ENCODE measurements around the gene TRIM45. TPM values are rescaled to one million over a fixed set of nuclear protein-coding genes. Genes with fewer than 3 reads are reported as not detected.

Gene TRIM45
- total and polyA plus RNA-seq, 7 donors: 3.3 to 25.4 (median 10.9) TPM

DNA sequence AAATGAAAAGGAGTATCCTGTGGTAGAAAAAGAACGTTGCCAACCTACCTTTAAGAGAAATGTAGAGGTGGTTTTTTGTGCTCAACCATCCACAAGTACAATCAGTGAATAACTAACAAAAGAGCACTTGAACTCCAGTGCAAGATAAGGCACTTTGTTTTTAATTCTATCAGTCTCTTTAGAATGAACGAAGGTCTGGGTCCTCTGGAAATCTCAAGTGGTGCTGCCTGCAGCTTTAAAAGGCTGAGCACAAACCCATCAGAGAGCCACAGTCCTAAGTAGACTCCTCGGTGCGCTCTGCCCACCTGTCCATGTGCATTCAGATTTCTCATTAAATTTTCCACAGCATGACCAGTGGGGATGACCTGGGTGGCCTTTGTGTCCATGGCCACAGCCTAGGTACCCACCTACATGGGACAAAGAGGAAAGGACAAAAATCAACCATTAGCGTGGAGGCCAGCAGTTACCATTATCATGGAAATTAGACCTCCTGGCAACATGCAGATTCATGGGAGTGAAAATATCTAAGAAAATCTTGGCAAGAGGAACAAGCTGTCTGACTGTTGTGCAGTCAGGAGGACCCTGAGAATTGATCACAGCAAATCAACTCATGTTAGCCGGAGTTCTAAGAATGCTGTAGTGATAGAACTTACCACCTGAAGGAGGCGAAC lies 9.4 kb downstream of the TRIM45 start:
- no peaks in the 10 kb centered on the region for H3K27me3 ChIP-seq (ENCODE audit: insufficient read depth in 3 of 3, low read length in 2 of 3)
- DNase-seq: no peak
- intact Hi-C loops (cut with DNase I): no loop called here
- TF ChIP-seq, protein P1, sequence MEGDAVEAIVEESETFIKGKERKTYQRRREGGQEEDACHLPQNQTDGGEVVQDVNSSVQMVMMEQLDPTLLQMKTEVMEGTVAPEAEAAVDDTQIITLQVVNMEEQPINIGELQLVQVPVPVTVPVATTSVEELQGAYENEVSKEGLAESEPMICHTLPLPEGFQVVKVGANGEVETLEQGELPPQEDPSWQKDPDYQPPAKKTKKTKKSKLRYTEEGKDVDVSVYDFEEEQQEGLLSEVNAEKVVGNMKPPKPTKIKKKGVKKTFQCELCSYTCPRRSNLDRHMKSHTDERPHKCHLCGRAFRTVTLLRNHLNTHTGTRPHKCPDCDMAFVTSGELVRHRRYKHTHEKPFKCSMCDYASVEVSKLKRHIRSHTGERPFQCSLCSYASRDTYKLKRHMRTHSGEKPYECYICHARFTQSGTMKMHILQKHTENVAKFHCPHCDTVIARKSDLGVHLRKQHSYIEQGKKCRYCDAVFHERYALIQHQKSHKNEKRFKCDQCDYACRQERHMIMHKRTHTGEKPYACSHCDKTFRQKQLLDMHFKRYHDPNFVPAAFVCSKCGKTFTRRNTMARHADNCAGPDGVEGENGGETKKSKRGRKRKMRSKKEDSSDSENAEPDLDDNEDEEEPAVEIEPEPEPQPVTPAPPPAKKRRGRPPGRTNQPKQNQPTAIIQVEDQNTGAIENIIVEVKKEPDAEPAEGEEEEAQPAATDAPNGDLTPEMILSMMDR (IDR thresholded peaks at IDR 0.05): no peak
- H3K9me3 ChIP-seq: no peaks in the 10 kb centered on the region
- WGBS, 3 donors: 83 to 86% (median 85%) methylated on average over 7 of the region's 7 CpGs
- peaks cover 10% of the 10 kb centered on the region for H3K4me1 ChIP-seq
- no peak for ATAC-seq
- H3K36me3 ChIP-seq (ENCODE audit: insufficient read depth in 1 of 2, low read depth in 1 of 2): peaks cover 8 to 95% of the 10 kb centered on the region in 2 donors
- no peak overlapping the region for H3K4me3 ChIP-seq
- peak overlapping the region; percentile 54 for H3K27ac ChIP-seq

DNA sequence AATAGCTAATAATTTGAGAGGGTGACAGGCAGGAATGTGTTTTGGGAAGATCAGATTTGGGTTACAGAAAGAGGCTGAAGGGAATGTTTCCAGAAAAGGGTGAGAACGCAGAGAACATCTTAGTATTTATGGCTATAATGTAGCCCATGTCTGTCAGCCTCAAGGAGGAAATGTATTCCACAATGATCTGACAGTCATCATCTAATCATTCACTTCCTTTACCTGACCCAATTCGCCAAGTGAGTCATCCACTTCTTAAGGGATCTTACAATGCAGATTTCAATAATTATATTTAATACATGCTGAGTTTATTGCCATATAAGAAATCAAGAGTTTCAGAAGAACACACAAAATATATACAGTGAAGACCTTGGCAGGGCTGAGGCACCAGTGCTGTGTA lies 10.8 kb downstream of the TRIM45 start:
- DNase-seq (no peak), ATAC-seq (peak in 1 of 4 donors; percentile 59)
- Histone ChIP-seq H3K27me3 (ENCODE audit: insufficient read depth in 3 of 3, low read length in 2 of 3) (no peaks in the 10 kb centered on the region), H3K36me3 (ENCODE audit: insufficient read depth in 1 of 2, low read depth in 1 of 2) (peaks cover 8 to 91% of the 10 kb centered on the region in 2 donors), H3K4me1 (peaks cover 3% of the 10 kb centered on the region), H3K9me3 (no peaks in the 10 kb centered on the region), H3K4me3 (no peak overlapping the region), H3K27ac (peak overlapping the region; percentile 54)
- TF ChIP-seq, protein P1 (IDR thresholded peaks at IDR 0.05): no peak
- WGBS, 3 donors: 88 to 92% (median 90%) methylated on average over 2 of the region's 2 CpGs
- intact Hi-C loops (cut with DNase I): loop anchor here in 1 of 2 donors (2.0 kb wide), 1 partner anchor 14 kb away; no protein-coding TSS in a partner anchor

DNA sequence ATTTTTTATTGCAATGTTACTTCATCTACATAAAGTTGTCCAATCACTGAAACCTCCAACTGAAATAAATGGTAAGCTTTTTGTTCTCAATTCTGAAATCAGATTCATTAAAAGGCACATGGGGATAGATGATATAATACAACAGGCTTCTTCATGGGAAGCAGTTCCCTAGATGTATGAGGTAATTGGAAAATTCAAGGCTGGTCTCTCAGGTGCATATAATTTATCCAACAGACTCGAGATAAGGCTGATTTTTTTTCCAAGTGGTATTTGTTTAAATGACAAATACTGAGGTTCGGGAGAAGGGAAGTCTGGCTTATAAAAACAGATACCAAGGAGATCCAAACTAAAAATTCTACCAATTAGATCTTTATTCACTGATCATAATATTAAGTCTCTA lies 14.2 kb downstream of the TRIM45 start:
- DNase-seq (no peak), ATAC-seq (no peak)
- intact Hi-C loops (cut with DNase I): no loop called here
- Histone ChIP-seq H3K27ac (no peak overlapping the region), H3K4me3 (no peak overlapping the region), H3K36me3 (ENCODE audit: insufficient read depth in 1 of 2, low read depth in 1 of 2) (peaks cover 8 to 73% of the 10 kb centered on the region in 2 donors), H3K4me1 (no peaks in the 10 kb centered on the region), H3K9me3 (no peaks in the 10 kb centered on the region), H3K27me3 (ENCODE audit: insufficient read depth in 3 of 3, low read length in 2 of 3) (no peaks in the 10 kb centered on the region)
- WGBS, 3 donors: 80 to 90% (median 84%) methylated on average over 2 of the region's 2 CpGs
- TF ChIP-seq, protein P1 (IDR thresholded peaks at IDR 0.05): no peak

DNA sequence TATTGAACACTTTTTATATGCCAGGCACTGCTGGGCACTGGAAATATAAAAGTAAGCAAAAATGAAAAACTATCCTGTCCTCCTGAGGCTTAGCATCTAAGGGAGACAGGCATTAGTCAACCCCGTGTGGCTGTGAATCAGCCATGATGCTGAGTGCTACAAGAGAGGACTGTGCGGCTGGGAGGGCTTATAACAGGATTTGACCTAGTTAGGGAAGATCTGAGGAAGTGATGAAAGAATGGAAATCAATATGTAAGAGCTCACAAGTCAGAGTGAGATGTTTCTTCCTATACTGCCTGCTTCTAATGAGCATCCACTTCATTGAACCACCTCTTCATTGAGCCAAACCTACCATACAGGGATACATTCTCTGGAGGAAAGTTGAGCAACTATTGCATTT lies 15.1 kb downstream of the TRIM45 start:
- Histone ChIP-seq H3K4me3 (no peak overlapping the region), H3K4me1 (no peaks in the 10 kb centered on the region), H3K27ac (no peak overlapping the region), H3K27me3 (ENCODE audit: insufficient read depth in 3 of 3, low read length in 2 of 3) (no peaks in the 10 kb centered on the region), H3K36me3 (ENCODE audit: insufficient read depth in 1 of 2, low read depth in 1 of 2) (peaks cover 8 to 64% of the 10 kb centered on the region in 2 donors), H3K9me3 (no peaks in the 10 kb centered on the region)
- TF ChIP-seq, protein P1 (IDR thresholded peaks at IDR 0.05): no peak
- intact Hi-C loops (cut with DNase I): no loop called here
- ATAC-seq: peak in 3 of 4 donors; percentile 49 to 85 (median 51)
- DNase-seq: no peak
- 76 to 81% (median 80%) methylated on average over 2 of the region's 2 CpGs for WGBS, 3 donors

DNA sequence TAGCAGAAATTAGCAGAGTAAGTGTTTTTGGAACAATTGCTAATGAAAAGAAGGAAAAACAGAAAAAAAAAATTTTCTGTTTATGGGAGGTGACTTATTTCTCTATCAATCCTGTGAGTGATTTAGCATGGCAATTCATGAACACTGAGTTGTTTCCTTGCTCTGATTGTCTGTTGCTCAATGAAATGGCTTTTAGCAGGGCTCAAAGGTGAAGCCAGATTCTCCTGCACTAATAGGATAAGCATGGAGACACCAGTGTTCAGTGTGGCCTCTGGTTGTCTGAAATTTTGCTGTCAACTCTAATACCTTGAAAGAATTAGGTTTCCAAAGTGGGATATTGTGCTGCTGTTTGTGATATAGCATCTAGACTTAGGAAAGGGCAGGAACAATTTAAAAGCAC lies 15.8 kb downstream of the TRIM45 start:
- Histone ChIP-seq H3K4me3 (no peak overlapping the region), H3K9me3 (no peaks in the 10 kb centered on the region), H3K36me3 (ENCODE audit: insufficient read depth in 1 of 2, low read depth in 1 of 2) (peaks cover 8 to 57% of the 10 kb centered on the region in 2 donors), H3K27ac (no peak overlapping the region), H3K4me1 (no peaks in the 10 kb centered on the region), H3K27me3 (ENCODE audit: insufficient read depth in 3 of 3, low read length in 2 of 3) (no peaks in the 10 kb centered on the region)
- TF ChIP-seq, protein P1 (IDR thresholded peaks at IDR 0.05): no peak
- no peak for ATAC-seq
- no peak for DNase-seq
- intact Hi-C loops (cut with DNase I): no loop called here
